GM21786 (cell line): ENCODE data around the gene NTNG2.

Experiments
- ATAC-seq: cut with Tn5 transposase; IDR thresholded peaks from one replicate; pipeline ENCODE4 v1.9.1; 2021; ENCODE audit not compliant: unreplicated experiment

Gene NTNG2

DNA sequence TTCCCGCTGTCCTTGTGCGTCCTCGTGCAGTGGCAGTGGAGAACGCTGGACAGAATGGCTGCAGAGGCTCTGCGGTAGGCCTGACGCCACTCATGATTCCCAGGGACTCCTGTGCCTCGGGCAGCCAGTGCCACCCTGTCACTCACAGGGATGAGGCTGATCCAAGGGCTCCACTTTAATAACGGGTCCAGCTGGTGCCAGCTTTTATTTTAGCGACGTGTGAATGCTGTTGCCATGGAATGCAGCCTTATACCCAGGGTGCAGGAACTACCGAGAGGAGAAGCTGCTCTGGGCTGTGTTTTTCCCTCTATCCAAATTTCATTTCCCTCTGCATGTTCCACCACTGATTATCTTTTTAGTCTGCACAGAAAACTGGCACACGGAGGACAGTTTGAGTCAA is 15.8 kb upstream of the NTNG2 start:
- ATAC-seq, result no peak

DNA sequence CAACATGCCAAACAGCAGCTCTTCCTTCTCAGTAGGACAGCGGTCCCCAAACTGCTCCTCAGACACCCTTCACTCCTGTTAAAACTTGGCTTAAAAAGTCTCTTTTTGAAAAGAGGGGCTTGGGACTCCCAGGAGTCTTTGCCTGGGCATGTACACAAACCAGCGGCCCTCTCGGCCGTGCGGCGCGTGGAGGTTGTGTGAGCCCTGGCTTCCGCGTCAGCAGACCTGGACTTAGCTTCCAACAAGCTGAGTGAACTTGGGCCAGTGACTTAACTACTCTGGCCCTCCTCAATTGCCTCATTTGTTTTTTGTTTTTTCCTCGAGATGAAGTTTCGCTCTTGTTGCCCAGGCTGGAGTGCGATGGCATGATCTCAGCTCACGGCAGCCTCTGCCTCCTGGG is 15.3 kb upstream of the NTNG2 start:
- ATAC-seq, result no peak

DNA sequence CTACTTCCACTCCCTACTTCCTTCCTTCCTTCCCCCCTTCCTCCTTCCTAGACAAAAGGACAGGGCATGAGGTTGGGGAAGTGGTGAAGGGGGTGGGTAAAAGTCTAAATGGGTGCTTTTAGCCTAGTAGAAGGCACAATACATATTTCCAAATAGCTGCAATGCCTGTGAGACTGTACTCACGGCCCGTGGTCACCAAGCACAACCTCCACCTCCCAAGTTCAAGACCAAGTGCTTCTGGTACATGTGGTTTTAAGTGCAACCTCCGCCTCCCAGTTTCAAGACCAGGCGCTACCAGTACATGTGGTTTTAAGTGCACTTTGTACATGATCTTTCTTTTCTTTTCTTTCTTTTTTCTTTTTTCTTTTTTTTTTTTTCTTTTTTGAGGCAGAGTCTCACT is 14.5 kb upstream of the NTNG2 start:
- ATAC-seq, result no peak

DNA sequence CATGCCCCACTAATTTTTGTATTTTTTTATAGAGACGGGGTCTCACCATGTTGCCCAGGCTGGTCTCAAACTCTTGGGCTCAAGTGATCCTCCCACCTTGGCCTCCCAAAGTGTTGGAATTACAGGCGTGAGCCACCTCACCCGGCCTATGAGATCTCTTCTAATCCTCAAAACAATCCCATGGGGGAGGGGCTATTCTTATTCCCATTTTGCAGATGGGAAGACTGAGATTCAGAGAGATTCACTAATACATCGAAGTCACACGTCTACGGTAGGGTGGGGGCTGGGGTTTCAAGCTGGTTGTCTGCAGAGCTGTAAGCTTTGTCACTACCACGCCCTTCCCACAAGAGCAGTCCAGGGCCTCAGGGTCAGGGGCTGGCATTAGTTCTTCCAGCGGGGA is 14.0 kb upstream of the NTNG2 start:
- ATAC-seq, result no peak

DNA sequence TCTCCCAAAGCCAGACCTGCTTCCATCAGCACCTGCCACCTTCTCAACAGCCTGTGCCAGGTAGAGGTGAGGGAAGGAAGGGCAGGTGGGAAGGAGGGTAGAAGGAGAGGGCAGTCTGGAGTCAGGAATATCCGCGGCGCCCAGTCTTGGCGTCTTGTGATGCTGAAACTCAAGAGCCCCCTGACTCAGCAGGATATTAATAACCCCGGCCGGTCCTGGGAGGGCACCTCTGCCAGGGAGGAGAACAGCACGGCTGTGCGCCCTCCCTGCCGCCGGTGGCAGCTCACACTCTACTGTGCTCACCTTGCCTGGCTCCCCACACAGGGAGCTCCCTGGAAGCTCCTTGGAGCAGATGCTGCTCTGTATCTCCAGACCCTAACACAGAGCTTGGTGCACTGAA is 11.6 kb upstream of the NTNG2 start:
- no peak for ATAC-seq

DNA sequence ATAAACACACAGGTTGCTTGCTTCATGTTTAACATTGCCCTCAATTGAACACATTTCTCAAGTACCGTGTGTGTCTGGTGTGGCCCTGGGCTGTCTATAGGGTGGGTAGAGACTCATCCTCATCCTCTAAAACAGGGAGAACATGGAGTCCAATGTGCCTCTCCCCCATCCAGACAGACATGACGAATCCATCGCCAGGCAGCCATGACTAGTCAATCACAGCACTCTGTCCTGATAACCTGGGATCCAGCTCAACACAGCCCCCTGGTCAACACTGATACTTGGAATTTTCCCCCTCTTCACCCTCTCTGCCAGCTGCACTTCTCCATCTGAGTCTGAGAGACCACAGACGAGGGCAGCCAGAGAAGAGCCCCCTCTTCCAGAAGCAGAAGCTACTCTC is 10.7 kb upstream of the NTNG2 start:
- ATAC-seq, result no peak

DNA sequence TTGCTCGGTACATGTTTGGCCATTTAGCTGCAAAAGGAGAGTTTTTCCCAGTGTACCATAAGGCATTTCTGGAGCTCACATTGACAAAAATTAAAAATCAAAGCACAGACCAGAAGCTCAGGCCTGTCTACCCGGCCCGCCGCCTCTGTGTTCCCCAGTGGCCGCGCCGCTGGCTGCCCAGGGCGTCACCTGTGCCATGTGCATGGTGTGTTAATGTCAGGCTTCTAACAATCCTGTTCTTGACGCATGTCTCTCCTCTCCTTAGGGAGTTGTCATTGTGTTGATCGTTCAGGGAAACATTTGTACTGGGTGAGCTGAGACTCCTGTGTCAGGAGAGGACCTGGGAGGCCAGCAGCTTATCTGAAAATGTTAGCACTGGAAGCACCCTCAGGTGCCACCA is 9.6 kb upstream of the NTNG2 start:
- ATAC-seq, result no peak

DNA sequence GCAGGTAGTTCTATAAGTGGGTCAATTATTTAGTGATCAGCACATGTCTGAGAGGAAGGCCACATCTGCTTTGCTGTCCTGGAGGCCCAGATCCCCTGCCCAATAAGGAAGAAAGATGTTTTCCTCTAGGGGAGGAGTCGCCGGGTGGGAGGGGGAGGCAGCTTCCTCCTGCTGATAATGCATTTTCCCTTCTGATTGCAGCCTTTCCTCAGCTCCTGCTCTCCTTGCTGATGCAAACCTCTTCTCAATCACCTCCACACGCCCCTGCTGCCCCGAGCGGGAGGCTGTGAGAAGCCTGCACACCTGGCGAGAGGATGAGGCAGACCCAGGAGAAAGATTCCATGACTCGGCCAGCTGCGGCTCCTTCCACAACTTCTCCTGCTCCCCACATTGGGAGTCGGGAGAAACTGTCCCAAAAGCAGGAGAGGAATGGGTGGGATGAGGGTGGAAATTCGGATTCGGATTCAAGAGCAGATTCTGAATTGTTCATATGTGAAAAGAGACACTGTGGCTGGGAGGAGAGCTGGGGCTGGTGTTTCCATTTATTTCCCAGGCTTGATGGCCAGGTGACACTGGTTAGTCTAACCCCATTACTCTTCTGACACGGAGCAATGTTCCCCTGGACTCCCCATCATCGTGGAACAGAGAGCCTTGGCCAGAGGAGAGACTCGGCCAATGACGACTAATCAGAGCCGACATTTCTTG is 6.8 kb upstream of the NTNG2 start:
- no peak for ATAC-seq

DNA sequence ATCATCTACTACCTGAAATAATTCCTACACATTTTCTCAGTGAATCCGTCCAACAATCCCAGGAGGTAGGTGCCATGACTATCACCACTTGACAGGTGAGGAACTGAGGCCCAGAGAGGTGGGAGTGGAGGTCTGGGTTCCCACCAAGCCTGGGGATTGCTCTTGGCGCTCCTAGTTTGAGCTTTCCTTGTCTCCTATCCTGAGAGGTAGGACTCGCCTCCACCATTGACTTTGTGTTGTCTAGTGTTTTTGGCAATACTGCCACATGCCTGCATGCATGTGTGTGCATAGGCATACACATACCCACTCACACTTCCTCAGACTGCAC is 6.3 kb upstream of the NTNG2 start:
- ATAC-seq, result no peak

DNA sequence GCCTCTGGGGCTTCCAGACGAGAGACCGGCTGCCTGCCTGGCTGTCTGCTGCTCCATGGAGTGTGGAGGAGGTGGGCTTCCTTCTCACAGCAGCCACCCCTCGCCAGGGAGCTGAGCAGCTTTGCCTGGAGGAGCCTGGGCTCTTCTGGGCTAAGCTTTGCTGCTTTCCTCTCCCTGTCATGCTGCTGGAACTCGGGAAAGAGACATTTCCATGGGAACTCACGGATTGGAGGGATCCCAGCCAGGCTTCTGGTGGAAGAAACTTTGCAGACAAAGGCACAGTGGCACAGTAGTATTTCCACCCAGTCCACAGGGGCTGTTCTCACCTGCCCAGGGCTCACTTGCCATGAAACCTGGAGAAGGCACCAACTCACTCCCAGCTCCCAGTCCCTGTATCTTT is 5.6 kb upstream of the NTNG2 start:
- ATAC-seq, result no peak

DNA sequence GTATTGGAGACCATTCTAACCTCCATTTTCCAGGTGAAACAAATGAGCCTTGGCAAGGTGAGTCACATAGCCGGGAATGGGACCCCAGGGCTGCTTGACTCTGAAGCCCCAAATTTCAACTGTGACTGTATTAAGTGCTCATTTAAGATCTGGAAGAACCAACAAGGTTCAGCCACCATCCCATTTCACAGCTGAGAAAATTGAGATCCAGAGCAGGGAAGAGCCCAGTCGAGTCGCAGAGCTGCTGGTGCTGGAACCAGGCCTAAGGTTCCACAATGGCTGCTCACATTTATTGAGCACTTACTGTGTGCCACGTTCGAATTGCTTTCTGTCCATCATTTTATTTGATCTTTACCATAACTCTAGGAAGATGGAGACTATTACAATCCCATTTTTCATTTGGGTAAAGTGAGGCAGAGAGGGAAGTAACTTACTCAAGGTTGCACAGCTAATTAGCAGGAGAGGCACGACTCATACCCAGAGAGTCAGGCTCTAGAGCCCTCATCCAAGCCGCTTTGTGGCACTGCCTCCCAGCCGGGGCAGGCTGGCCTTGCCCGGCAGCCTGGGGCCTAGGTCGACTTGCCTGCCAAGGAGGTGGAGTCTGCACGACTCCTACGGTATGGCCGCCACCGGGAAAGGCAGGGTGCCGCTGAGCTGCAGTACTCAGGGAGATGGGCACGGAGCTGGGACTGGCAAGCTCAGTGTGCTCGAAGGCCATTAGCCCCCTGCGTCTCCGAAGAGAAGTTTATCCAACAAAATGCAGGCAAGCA is 4.3 kb upstream of the NTNG2 start:
- ATAC-seq, result no peak

DNA sequence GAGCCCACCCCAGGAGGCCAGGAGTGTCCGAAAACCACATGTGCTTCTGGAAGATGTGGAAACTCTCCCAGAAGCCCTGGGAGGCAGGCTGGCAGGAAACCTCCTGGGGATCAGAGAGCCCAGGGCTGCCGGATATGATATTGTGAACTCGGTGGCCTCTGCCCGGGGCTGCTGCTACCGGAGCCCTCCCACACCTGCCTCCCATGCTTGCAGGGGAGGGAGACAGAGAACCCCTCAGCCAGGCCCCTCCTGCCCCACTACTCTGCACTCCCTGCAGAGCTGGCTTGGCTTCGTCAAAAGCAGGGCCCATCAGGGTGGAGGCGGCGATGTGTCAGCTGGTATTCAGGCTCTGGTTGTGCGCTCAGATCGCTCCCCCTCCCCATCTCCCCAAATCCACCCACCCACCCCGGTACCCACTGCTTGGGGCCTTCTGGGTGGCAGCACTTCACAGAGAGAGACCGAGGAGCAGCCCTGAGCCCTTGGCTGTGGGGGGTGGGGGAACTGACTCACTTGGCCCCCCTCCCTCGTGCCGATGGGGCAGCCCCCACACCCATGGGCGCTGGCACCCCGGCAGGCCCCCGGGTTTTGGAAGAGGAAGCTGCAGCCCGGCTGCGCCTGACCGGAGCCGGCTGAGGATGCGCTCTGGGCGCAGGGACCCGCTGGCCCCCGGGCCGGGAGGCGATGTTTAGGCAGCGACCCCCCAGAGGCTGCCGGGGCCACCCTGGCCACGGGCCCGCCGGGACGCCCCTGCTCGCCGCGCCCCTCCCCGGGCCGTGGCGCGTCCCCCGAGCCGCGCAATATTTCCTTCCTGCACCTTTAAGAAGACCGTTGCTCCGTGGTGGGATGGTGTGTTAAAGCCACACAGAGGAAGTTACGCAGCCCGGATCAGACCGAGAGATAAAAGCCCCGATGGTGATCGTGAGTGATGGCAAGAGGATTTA is 786 bp upstream of the NTNG2 start:
- no peak for ATAC-seq

DNA sequence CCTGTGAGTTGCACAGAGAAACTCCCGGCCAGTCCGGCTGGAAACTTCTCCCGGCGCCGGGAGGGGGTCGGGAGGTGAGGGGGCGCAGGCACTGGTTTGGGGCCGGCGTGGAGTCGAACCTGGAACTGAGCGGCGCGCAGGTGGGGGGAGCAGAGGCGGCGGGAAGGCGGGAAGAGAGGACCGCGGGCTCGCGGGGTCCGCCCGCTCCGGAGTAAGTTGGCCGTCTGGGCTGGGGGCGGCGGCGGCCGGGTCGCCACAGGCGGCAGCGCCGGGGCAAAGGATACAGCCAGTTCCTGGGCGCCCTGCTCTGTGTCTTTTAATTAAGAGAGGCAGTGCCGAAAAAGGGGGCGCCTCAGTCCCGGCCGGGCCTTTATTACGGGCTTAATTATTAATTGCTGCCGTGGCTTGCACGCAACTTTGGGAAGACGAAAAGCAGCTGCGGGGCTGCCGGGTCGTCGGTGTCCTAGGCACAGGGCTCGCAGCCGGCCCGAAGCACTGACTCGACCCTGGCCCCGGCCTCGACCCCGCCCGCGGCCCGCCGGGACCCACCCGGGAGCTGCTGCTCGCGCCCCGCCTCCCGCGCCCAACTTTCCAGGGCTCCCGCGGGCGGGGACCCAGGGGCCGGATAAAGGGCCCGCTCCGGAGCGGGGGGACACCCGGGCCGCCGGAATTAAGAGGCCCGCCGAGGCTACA is 1.1 kb downstream of the NTNG2 start:
- ATAC-seq, result no peak

DNA sequence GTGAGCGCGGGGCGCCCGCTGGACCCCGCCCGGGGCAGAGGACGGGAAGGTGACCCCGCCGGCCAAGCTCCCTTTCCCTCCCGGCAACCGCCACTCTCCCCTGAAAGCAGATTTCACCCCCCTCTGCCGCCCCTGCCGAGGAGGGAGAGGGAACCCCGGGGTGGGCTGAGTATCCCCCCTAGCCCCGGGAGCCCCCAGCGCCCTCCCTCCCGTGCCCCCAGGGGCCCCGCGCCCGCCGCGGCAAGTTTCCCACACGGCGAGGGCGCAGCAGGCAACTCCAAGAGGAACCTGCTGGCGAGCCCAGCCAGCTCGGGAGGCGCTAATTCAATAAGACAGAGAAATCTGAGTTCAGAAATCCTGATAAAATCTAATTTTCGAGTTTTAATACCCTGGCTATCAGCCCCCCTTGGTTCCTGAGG is 1.6 kb downstream of the NTNG2 start:
- ATAC-seq, result no peak

DNA sequence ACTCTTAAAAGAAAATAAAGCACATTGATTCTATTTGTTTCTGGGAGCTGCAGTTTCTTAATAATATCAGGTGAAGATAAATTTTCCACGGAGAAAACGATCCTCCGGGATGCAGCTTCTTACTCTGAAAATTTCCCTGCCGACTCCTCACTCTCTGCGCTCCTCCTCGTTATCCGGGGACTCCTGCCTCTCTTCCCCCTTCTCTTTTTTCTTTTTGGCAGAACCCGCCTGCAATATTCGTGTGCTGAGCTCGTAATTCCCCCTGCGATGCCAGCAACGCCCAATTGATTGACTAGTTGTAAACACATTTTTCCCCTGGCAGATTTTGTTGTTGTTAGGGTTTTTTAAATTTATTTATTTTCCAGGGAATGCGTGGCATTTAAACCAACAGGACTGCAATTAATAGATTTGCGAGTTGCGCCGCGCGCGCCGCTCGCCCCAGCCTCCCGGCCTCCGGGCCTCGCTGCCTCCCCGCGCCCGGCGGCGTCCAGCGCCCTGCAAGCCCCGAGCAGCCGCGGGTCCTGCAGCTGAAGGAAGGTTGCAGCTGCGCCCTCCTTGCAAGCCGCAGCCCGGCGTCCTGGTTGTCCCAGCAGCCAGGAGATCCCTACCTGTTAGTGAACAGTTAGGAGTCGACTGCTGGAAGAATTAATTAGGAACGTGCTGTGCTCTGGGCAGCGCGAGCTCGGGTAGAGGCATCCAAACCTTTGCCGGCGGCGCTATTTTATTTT is 2.2 kb downstream of the NTNG2 start:
- ATAC-seq, result no peak

DNA sequence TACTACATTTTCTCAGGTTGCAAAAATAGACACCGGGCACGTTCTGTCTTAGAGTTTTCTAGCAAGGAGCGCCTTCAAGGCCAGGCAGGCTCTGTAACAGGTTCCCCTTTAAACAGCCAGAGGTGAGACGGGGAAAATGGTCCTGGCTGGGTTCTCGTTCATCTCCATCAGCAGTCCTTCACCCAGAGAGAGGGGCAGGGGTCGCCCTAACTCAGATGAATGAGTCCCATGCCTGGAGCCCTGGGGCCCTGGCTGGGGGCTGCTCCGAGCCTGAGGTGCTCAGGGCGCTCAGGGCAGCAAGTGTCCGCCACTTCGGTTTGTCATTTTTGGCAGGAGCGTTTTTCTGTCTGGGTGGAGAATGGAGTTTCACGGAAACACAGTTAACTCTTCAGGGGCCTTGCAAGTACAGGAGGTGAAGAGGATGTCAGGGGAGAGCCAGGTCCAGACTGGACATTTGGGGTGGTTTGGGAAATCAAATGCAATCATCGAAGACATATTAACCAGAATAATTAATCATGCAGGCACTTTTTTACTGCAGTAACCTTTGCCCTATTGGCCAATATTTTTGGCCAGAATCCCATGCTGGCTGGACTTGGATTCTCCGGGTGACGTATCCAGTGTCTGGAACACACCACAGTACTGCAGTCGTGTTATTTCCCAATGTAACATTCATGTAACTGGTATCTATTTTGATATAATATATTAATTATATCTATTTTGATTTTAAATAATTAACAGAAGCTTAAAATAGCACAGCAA is 2.9 kb downstream of the NTNG2 start:
- ATAC-seq, result no peak

DNA sequence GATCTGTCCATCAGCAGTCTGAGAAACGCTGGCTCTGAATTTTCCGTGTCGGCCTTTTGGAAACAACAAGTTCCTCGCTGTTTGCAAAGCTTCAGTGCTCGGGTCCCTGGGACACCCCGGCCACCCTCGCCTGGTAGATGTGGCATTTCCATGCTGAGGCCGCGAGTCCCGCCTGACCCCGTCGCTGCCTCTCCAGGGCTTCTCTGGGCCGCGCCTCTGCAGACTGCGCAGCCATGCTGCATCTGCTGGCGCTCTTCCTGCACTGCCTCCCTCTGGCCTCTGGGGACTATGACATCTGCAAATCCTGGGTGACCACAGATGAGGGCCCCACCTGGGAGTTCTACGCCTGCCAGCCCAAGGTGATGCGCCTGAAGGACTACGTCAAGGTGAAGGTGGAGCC is 4.7 kb downstream of the NTNG2 start:
- ATAC-seq, result no peak

DNA sequence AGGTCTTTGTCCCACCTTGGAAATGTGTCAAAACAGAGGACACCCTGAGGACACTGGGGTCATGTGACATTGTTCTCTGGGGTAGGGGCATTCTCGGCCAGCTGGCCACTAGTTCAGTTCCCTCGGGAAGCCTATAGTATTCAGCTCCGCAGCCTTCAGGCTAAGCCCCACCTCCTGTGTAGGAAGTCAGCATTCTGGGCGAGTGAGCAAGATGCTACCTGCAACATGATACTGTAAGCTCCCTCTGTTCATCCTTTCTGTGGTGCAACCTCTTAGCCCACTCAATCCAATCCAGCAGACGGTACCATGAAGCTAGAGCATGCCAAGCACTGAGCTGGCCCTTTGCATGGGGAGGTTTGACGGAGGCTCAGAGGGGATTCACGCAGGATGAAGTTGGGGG is 5.3 kb downstream of the NTNG2 start:
- no peak for ATAC-seq

DNA sequence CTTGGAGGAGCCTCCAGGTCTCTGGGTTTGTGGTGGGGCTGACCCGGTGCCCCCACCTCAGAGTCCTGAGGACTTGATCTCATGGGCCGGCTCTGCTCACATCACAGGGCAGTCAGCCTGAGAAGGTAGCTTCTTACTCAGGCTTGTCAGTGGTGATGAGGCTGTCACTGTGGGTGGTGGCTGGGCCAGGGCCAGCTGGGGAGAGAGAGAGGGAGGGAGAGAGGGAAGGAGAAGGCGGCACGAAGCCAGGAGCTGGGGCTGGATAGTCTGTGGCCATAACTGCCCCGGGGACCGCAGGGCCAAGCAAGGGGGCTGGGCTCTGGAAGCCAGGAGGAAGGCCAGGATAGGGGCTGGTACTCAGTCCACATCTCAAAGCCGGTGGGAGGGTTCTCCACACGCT is 6.5 kb downstream of the NTNG2 start:
- ATAC-seq, result no peak

DNA sequence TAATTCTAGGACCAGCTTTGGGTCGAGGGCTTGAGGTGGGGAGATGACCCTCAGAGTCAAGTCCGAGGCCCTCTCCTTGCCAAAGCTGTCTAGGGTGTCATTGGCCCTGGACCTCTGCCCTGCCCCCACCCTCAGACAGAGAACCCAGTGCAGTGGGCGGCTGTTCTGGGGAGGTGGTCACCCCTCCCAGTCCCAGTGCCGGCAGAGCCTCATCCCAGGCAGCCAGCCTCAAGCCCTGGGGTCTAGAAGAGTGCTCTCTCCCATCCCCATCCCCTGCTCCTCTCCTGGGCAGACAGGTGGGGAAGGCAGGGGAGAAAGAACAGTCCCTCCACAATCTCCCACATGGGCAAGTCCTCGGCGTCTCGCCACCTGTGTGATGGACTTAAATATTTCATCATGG is 7.0 kb downstream of the NTNG2 start:
- ATAC-seq, result no peak
